Activated naive CD8-positive, alpha-beta T cell treated with anti-CD3 and anti-CD28 coated beads, Interleukin-2, amount 50 U/mL, for 16 hours (primary cell): ENCODE measurements around the gene FAHD2A.
"Not testable (repeated sequence)": the region's sequence is repeated elsewhere in the genome, so short reads cannot be mapped to it uniquely, and the experiment has no call there.

Source experiments
- DNase-seq: peaks from one replicate; pipeline ENCODE4 v3.0.0-alpha.2; 2020; ENCODE audit warnings: low read depth, low spot score

The FAHD2A gene

GRCh38 chr2:95435162-95435871 is 32.8 kb downstream of the FAHD2A start:
- DNase-seq: not testable (repeated sequence)

DNA sequence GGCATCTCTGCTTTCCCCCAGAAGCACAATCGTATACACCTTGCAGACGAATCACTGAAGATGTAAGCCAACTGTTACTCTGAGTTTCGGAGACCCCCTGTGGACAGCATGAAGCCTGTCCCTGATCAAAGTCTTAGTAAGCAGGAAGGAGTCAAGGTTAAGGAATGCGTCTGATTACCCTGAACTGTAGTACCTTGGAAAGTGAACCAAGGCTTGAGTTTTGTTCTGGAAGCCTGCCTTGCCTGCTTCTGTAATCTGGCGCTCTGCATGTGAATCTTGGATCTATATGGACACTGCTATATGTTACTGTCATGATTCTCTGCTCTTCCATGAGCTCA is 33.3 kb downstream of the FAHD2A start:
- DNase-seq: not testable (repeated sequence)

- not testable (repeated sequence) for DNase-seq
Observed at GRCh38 chr2:95442474-95443099, 40.1 kb downstream of the FAHD2A start.

DNA sequence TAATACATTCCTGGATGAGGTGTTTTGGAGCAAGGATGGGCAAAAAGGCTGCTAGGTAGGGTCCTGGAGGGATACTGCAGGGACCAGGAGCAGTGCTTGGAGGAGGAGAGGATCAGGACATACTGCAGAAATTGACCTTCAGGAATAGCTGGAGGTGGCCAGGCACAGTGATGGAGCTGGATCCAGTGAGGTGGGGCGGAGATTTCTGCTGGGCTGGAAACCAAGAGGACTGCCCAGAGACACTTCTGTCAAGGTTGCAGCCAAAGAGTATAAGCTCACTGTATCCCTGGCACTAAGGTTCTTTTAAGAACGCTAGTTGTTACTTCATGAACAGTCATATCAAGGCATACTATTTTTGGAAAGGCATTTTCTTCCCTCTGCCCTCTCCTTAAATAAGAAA is 42.8 kb downstream of the FAHD2A start:
- DNase-seq: not testable (repeated sequence)

- DNase-seq: not testable (repeated sequence)
Observed at GRCh38 chr2:95463292-95463691, 60.8 kb downstream of the FAHD2A start.
